ENCODE data around the gene ZFYVE9. TPM values are rescaled to one million over a fixed set of nuclear protein-coding genes. Genes with fewer than 3 reads are reported as not detected.

ZFYVE9 gene
- total and polyA plus RNA-seq, 9 of the 15 experiments (the other 6 are each of a cell fraction or from before 2014, with no cell fraction given): 0.52 to 14.4 (median 8.9) TPM

DNA sequence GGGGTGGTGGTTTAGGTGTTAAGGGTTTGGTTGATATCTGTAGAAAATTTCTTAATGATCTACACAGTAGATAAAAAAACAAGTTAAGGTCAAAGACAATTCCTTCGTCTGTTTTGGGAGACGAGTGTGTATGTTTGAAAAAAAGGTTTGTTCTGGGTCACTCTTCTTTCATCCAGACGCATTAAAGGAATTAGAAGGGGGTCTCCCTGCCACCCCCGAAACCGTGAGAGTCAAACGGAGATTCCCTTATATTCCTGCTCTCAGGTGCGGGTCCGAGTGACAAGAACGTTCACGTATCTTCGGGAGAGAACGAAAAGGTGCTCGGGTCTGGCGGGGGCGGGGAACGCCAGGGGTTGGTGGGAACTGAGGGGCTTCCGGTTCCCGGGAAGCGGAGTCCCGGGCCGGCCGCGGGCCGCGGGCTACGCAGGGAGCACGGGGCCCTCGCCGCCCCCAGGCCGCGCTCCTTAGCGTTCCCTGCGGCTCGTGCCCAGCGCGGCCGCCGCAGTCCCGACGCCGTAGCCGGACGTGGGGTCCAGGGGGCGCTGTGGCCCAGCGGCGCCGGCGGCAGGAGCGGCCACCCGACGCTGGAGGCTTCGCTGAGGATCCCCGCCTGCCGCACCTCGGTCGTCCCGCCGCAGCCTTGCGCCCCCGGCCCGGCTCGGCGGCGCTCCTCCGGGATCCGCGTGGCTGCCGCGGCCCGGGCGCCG, at the start of gene ZFYVE9 (continued):
- TF ChIP-seq GTF2E2 (tag; IDR thresholded peaks at IDR 0.05) (peak; percentile 46; the same call in 1 of the 2 replicates), DACH1 (IDR thresholded peaks at IDR 0.05; ENCODE audit: partially characterized antibody) (no peak), CBX8 (IDR thresholded peaks at IDR 0.05; ENCODE audit: borderline replicate concordance, extremely low read depth, low read depth, low read length, poor library complexity, severe bottlenecking) (no peak), ZNF696 (CRISPR knock-in tag; conservative IDR thresholded peaks at IDR 0.05) (no peak), ZNF239 (CRISPR knock-in tag; IDR thresholded peaks at IDR 0.05) (no peak), PYGO2 (tag; IDR thresholded peaks at IDR 0.05) (no peak), CREM (IDR thresholded peaks at IDR 0.05; ENCODE audit: low read depth) (peak; percentile 85), THAP12 (CRISPR knock-in tag; IDR thresholded peaks at IDR 0.05) (peak; percentile 88), ZNF143 (CRISPR knock-in tag; IDR thresholded peaks at IDR 0.05) (no peak; the same call in 1 of the 2 replicates), TARDBP (IDR thresholded peaks at IDR 0.05) (no peak), ZNF23 (CRISPR knock-in tag; IDR thresholded peaks at IDR 0.05) (no peak), TAF9B (IDR thresholded peaks at IDR 0.05; ENCODE audit: partially characterized antibody) (no peak), ZEB2 (IDR thresholded peaks at IDR 0.05) (0 out of 2 replicates have a peak, but pooled peaks have one; percentile 13), ZNF445 (CRISPR knock-in tag; IDR thresholded peaks at IDR 0.05; ENCODE audit: low read depth) (no peak), E2F1 (CRISPR knock-in tag; IDR thresholded peaks at IDR 0.05) (no peak; the same call in 1 of the 2 replicates), HSF4 (CRISPR knock-in tag; IDR thresholded peaks at IDR 0.05; ENCODE audit: borderline replicate concordance) (no peak), FOS (IDR thresholded peaks at IDR 0.05; ENCODE audit: extremely low read depth, insufficient read length) (no peak), ZSCAN29 (IDR thresholded peaks at IDR 0.05) (no peak; the same call in 1 of the 2 replicates), HDAC2 (IDR thresholded peaks at IDR 0.05) (0 out of 2 replicates have a peak, but pooled peaks have one; percentile 12)
- TF ChIP-seq, protein P1, sequence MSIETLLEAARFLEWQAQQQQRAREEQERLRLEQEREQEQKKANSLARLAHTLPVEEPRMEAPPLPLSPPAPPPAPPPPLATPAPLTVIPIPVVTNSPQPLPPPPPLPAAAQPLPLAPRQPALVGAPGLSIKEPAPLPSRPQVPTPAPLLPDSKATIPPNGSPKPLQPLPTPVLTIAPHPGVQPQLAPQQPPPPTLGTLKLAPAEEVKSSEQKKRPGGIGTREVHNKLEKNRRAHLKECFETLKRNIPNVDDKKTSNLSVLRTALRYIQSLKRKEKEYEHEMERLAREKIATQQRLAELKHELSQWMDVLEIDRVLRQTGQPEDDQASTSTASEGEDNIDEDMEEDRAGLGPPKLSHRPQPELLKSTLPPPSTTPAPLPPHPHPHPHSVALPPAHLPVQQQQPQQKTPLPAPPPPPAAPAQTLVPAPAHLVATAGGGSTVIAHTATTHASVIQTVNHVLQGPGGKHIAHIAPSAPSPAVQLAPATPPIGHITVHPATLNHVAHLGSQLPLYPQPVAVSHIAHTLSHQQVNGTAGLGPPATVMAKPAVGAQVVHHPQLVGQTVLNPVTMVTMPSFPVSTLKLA (conservative IDR thresholded peaks at IDR 0.05): no peak
- TF ChIP-seq, protein P2, sequence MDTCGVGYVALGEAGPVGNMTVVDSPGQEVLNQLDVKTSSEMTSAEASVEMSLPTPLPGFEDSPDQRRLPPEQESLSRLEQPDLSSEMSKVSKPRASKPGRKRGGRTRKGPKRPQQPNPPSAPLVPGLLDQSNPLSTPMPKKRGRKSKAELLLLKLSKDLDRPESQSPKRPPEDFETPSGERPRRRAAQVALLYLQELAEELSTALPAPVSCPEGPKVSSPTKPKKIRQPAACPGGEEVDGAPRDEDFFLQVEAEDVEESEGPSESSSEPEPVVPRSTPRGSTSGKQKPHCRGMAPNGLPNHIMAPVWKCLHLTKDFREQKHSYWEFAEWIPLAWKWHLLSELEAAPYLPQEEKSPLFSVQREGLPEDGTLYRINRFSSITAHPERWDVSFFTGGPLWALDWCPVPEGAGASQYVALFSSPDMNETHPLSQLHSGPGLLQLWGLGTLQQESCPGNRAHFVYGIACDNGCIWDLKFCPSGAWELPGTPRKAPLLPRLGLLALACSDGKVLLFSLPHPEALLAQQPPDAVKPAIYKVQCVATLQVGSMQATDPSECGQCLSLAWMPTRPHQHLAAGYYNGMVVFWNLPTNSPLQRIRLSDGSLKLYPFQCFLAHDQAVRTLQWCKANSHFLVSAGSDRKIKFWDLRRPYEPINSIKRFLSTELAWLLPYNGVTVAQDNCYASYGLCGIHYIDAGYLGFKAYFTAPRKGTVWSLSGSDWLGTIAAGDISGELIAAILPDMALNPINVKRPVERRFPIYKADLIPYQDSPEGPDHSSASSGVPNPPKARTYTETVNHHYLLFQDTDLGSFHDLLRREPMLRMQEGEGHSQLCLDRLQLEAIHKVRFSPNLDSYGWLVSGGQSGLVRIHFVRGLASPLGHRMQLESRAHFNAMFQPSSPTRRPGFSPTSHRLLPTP (IDR thresholded peaks at IDR 0.05; ENCODE audit: borderline replicate concordance, extremely low read depth, insufficient read length): no peak

Data from K562 (cell line).